Measurements from ENCODE around the gene STAB1.

STAB1 gene

DNA sequence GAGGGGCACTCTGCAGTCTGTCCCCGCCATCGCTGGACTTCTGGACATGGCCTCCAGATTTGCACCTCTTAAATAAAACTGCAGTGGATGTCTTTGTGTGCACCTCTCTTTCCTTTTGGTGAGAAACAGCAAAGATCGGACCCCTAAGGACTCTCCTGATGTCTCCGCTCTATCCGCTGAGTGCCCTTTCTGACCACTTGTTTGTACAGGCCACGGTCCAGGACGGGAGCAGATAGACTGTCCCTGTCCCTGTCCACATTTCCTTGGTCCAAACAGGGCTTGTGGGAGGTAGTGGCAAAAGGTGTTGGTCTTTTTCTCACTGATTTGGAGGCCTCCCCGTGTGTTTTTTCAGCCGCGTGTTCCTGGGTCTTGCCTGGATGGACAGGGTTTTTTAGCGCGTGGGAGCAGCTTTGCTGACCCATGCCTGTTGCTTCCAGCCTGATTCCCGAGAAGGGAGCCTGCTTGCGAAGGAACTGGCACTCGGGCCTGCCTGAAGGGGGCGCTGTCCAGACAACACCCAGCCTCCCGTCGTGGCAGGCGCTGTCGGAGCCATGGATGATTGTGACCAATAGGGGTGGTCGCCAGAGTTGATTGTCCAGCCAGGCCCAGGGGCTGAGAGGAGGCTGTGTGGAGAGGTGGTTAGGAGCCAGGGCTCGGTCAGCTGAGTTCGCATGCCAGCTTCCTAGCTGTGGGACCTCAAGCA, 13.2 kb upstream of the STAB1 start:
- H3K27ac ChIP-seq (ENCODE audit: insufficient read depth in 1 of 2, low read depth in 1 of 2, low read length in 2 of 2, poor library complexity in 1 of 2, severe bottlenecking in 2 of 2) = no peak overlapping the region
- CTCF ChIA-PET = interaction anchor here (0.6 to 2.1 kb wide), 5 partner anchors 9 to 29 kb away, joined by 3 to 14 read pairs (median 5); no protein-coding TSS in a partner anchor
- H3K4me1 ChIP-seq (ENCODE audit: control extremely low read depth in 1 of 4, control insufficient read depth in 4 of 4, insufficient read depth in 4 of 4, low read length in 3 of 4) = peaks cover 0 to 10% (median 0%) of the 10 kb centered on the region in 4 experiments
- peaks cover 15 to 94% (median 64%) of the 10 kb centered on the region in 4 experiments for H3K36me3 ChIP-seq (ENCODE audit: control insufficient read depth in 4 of 4, insufficient read depth in 4 of 4, low read length in 3 of 4)
- no peak overlapping the region for H3K4me3 ChIP-seq (ENCODE audit: control insufficient read depth in 1 of 7, extremely low read depth in 1 of 7, insufficient read depth in 4 of 7, low read depth in 2 of 7, low read length in 6 of 7)
- POLR2A ChIA-PET = no interaction called here
- no peaks in the 10 kb centered on the region for H3K27me3 ChIP-seq (replicated peaks in 2 of 5; ENCODE audit: control insufficient read depth in 4 of 5, insufficient read depth in 5 of 5, low read length in 4 of 5)
- H3K9me3 ChIP-seq (ENCODE audit: control extremely low read depth in 1 of 5, control insufficient read depth in 4 of 5, insufficient read depth in 2 of 5, low read depth in 1 of 5, low read length in 4 of 5) = no peaks in the 10 kb centered on the region
- WGBS (ENCODE audit: insufficient coverage) = 98% methylated on average over 20 of the region's 23 CpGs
- DNase-seq = peak in 1 of 3 donors; percentile 15

DNA sequence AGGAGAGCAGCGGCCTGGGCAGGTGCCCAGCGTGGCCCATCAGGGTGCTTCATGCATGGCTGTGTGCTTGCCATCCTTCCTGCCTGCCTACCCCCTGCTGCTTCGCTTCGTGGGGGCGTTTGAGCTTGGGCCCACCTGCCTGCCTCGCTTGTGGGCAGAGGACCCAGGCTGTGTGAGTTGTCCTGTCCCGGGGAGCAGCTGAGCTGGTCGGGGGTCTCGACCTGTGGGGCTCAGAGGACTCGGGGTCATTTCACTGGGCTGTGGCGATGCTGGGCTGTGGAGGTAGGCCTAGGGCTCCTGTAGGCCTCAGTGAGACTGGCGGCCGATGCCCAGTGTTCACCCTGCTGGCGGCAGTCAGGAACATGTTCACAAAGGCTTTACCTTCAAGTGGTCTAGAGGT, 12.1 kb upstream of the STAB1 start:
- Histone ChIP-seq H3K9me3 (ENCODE audit: control extremely low read depth in 1 of 5, control insufficient read depth in 4 of 5, insufficient read depth in 2 of 5, low read depth in 1 of 5, low read length in 4 of 5) (no peaks in the 10 kb centered on the region), H3K4me3 (ENCODE audit: control insufficient read depth in 1 of 7, extremely low read depth in 1 of 7, insufficient read depth in 4 of 7, low read depth in 2 of 7, low read length in 6 of 7) (no peak overlapping the region), H3K4me1 (ENCODE audit: control extremely low read depth in 1 of 4, control insufficient read depth in 4 of 4, insufficient read depth in 4 of 4, low read length in 3 of 4) (peaks cover 0 to 6% (median 0%) of the 10 kb centered on the region in 4 experiments), H3K27me3 (replicated peaks in 2 of 5; ENCODE audit: control insufficient read depth in 4 of 5, insufficient read depth in 5 of 5, low read length in 4 of 5) (no peaks in the 10 kb centered on the region), H3K36me3 (ENCODE audit: control insufficient read depth in 4 of 4, insufficient read depth in 4 of 4, low read length in 3 of 4) (peaks cover 14 to 94% (median 60%) of the 10 kb centered on the region in 4 experiments), H3K27ac (ENCODE audit: insufficient read depth in 1 of 2, low read depth in 1 of 2, low read length in 2 of 2, poor library complexity in 1 of 2, severe bottlenecking in 2 of 2) (no peak overlapping the region)
- CTCF ChIA-PET = interaction anchor here (1.0 to 2.1 kb wide), 4 partner anchors 8 to 28 kb away, joined by 4 to 14 read pairs (median 6); no protein-coding TSS in a partner anchor
- 91% methylated on average over 13 of the region's 14 CpGs for WGBS (ENCODE audit: insufficient coverage)
- DNase-seq = no peak
- POLR2A ChIA-PET = no interaction called here

DNA sequence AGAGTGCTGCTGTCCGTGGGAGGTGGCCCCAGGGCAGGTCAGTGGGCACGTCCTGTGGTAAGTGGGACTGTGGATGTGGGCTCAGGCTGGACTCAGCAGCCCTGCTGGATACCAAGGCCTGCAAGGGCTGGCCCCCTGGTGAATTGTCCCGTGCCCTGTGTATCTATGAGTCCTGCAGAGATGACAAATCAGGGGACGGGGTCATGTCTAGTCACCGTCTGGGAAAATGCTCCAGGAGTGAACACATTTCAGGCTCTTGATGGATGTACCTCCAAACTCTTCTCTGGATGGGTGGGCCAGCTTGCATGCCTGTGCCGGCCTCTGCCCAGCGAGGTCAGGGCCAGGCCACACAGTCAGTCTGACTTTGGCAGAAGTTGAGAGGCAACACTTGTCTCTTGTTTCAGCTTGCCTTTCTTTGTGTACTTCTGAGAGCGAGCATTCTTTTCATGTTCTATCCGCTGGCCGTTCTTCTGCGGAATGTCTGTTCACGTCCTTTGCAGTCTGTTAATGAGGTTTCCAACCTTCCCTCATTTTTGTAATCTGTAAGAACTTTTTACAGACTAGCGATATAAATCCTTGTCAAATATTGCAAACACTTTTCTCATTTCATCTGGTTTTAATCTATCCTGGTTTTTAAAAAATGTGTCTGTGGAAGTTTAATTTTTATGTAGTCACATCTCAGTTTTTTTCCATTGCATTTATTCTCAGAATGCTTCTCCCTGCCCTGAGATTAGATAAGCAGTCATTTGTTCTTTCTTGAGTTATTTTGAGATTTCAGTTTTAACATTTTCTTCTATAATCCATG, 11.4 kb upstream of the STAB1 start:
- no peak for DNase-seq
- peaks cover 0 to 6% (median 0%) of the 10 kb centered on the region in 4 experiments for H3K4me1 ChIP-seq (ENCODE audit: control extremely low read depth in 1 of 4, control insufficient read depth in 4 of 4, insufficient read depth in 4 of 4, low read length in 3 of 4)
- CTCF ChIA-PET = interaction anchor here (1.6 to 2.1 kb wide), 3 partner anchors 8 to 15 kb away, joined by 5 to 14 read pairs (median 7); no protein-coding TSS in a partner anchor
- H3K27ac ChIP-seq (ENCODE audit: insufficient read depth in 1 of 2, low read depth in 1 of 2, low read length in 2 of 2, poor library complexity in 1 of 2, severe bottlenecking in 2 of 2) = no peak overlapping the region
- over 99% methylated on average over 12 of the region's 13 CpGs for WGBS (ENCODE audit: insufficient coverage)
- H3K36me3 ChIP-seq (ENCODE audit: control insufficient read depth in 4 of 4, insufficient read depth in 4 of 4, low read length in 3 of 4) = peaks cover 13 to 93% (median 58%) of the 10 kb centered on the region in 4 experiments
- POLR2A ChIA-PET = no interaction called here
- H3K27me3 ChIP-seq (replicated peaks in 2 of 5; ENCODE audit: control insufficient read depth in 4 of 5, insufficient read depth in 5 of 5, low read length in 4 of 5) = no peaks in the 10 kb centered on the region
- H3K4me3 ChIP-seq (ENCODE audit: control insufficient read depth in 1 of 7, extremely low read depth in 1 of 7, insufficient read depth in 4 of 7, low read depth in 2 of 7, low read length in 6 of 7) = no peak overlapping the region
- no peaks in the 10 kb centered on the region for H3K9me3 ChIP-seq (ENCODE audit: control extremely low read depth in 1 of 5, control insufficient read depth in 4 of 5, insufficient read depth in 2 of 5, low read depth in 1 of 5, low read length in 4 of 5)

DNA sequence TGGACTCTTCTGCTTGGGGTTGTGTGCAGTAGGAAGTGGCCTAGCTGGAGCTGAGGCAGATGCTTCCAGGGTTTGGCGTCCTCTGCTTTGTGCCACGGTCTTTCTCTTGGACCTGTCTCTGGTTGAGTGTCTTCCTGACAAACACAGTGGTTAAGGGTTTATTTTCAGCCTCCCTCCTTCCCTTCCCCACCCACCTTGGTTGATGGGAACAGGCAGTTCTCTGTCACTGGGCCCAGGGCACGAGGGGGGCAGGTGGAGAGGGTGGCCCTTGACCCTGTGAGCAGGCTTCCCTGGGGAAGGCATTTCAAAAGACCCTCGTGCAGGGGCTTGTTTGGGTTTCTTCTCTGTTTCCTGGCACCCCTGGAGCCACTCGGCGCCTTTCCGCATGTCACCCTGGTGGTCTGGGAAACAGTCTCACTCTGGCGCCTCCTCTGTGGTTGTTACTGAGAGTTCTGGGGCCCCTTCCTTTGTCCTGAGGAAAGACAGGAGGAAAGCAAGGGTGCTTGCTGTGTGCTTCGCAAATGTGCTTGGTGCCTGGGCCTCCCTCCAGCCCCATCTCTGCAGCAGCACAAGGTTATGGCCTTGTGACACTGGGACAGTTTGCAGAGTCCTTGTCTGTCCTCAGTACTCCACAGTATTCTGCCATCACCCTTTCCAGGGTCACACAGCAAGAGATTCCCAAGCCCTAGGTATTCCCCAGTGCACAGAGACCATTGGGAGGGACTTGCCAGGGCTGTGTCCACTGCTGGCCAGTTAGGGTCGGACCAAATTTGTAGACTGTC, 10.3 kb upstream of the STAB1 start:
- H3K27me3 ChIP-seq (replicated peaks in 2 of 5; ENCODE audit: control insufficient read depth in 4 of 5, insufficient read depth in 5 of 5, low read length in 4 of 5) = no peaks in the 10 kb centered on the region
- ChIA-PET POLR2A (no interaction called here), CTCF (no interaction called here)
- WGBS (ENCODE audit: insufficient coverage) = 91% methylated on average over 7 of the region's 10 CpGs
- H3K4me1 ChIP-seq (ENCODE audit: control extremely low read depth in 1 of 4, control insufficient read depth in 4 of 4, insufficient read depth in 4 of 4, low read length in 3 of 4) = peaks cover 0 to 15% (median 5%) of the 10 kb centered on the region in 4 experiments
- H3K27ac ChIP-seq (ENCODE audit: insufficient read depth in 1 of 2, low read depth in 1 of 2, low read length in 2 of 2, poor library complexity in 1 of 2, severe bottlenecking in 2 of 2) = no peak overlapping the region
- no peak for DNase-seq
- H3K4me3 ChIP-seq (ENCODE audit: control insufficient read depth in 1 of 7, extremely low read depth in 1 of 7, insufficient read depth in 4 of 7, low read depth in 2 of 7, low read length in 6 of 7) = no peak overlapping the region
- H3K36me3 ChIP-seq (ENCODE audit: control insufficient read depth in 4 of 4, insufficient read depth in 4 of 4, low read length in 3 of 4) = peaks cover 10 to 92% (median 60%) of the 10 kb centered on the region in 4 experiments
- H3K9me3 ChIP-seq (ENCODE audit: control extremely low read depth in 1 of 5, control insufficient read depth in 4 of 5, insufficient read depth in 2 of 5, low read depth in 1 of 5, low read length in 4 of 5) = no peaks in the 10 kb centered on the region

DNA sequence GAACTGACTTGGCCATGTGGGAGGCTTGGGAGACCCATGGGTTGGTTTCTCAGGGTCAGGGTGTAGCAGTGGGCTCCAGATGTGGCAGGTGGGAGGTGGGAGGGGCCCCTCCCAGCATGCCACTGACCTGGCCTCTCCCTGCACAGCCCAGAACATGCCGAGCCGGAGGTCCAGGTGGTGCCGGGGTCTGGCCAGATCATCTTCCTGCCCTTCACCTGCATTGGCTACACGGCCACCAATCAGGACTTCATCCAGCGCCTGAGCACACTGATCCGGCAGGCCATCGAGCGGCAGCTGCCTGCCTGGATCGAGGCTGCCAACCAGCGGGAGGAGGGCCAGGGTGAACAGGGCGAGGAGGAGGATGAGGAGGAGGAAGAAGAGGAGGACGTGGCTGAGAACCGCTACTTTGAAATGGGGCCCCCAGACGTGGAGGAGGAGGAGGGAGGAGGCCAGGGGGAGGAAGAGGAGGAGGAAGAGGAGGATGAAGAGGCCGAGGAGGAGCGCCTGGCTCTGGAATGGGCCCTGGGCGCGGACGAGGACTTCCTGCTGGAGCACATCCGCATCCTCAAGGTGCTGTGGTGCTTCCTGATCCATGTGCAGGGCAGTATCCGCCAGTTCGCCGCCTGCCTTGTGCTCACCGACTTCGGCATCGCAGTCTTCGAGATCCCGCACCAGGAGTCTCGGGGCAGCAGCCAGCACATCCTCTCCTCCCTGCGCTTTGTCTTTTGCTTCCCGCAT, 7.9 kb upstream of the STAB1 start:
- Histone ChIP-seq H3K27ac (ENCODE audit: insufficient read depth in 1 of 2, low read depth in 1 of 2, low read length in 2 of 2, poor library complexity in 1 of 2, severe bottlenecking in 2 of 2) (no peak overlapping the region), H3K9me3 (ENCODE audit: control extremely low read depth in 1 of 5, control insufficient read depth in 4 of 5, insufficient read depth in 2 of 5, low read depth in 1 of 5, low read length in 4 of 5) (no peaks in the 10 kb centered on the region), H3K36me3 (ENCODE audit: control insufficient read depth in 4 of 4, insufficient read depth in 4 of 4, low read length in 3 of 4) (peaks cover 10 to 83% (median 53%) of the 10 kb centered on the region in 4 experiments), H3K4me3 (ENCODE audit: control insufficient read depth in 1 of 7, extremely low read depth in 1 of 7, insufficient read depth in 4 of 7, low read depth in 2 of 7, low read length in 6 of 7) (no peak overlapping the region), H3K27me3 (replicated peaks in 2 of 5; ENCODE audit: control insufficient read depth in 4 of 5, insufficient read depth in 5 of 5, low read length in 4 of 5) (no peaks in the 10 kb centered on the region), H3K4me1 (ENCODE audit: control extremely low read depth in 1 of 4, control insufficient read depth in 4 of 4, insufficient read depth in 4 of 4, low read length in 3 of 4) (peaks cover 0 to 38% (median 28%) of the 10 kb centered on the region in 4 experiments)
- ChIA-PET POLR2A (no interaction called here), CTCF (interaction anchor here (1.0 to 6.1 kb wide), 4 partner anchors 15 to 62 kb away, joined by 3 to 65 read pairs (median 3); no protein-coding TSS in a partner anchor)
- DNase-seq = no peak
- 95% methylated on average over 29 of the region's 31 CpGs for WGBS (ENCODE audit: insufficient coverage)

DNA sequence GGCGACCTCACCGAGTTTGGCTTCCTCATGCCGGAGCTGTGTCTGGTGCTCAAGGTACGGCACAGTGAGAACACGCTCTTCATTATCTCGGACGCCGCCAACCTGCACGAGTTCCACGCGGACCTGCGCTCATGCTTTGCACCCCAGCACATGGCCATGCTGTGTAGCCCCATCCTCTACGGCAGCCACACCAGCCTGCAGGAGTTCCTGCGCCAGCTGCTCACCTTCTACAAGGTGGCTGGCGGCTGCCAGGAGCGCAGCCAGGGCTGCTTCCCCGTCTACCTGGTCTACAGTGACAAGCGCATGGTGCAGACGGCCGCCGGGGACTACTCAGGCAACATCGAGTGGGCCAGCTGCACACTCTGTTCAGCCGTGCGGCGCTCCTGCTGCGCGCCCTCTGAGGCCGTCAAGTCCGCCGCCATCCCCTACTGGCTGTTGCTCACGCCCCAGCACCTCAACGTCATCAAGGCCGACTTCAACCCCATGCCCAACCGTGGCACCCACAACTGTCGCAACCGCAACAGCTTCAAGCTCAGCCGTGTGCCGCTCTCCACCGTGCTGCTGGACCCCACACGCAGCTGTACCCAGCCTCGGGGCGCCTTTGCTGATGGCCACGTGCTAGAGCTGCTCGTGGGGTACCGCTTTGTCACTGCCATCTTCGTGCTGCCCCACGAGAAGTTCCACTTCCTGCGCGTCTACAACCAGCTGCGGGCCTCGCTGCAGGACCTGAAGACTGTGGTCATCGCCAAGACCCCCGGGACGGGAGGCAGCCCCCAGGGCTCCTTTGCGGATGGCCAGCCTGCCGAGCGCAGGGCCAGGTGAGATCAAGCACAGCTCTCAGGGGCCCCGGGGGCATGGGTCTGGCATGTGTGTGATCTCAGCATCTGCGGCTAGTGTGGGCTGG, 7.1 kb upstream of the STAB1 start:
- no peaks in the 10 kb centered on the region for H3K9me3 ChIP-seq (ENCODE audit: control extremely low read depth in 1 of 5, control insufficient read depth in 4 of 5, insufficient read depth in 2 of 5, low read depth in 1 of 5, low read length in 4 of 5)
- CTCF ChIA-PET = interaction anchor here (1.4 to 6.1 kb wide), 2 partner anchors 11 to 16 kb away, joined by 5 to 65 read pairs; no protein-coding TSS in a partner anchor
- 98% methylated on average over 53 of the region's 59 CpGs for WGBS (ENCODE audit: insufficient coverage)
- POLR2A ChIA-PET = no interaction called here
- no peak overlapping the region for H3K4me3 ChIP-seq (ENCODE audit: control insufficient read depth in 1 of 7, extremely low read depth in 1 of 7, insufficient read depth in 4 of 7, low read depth in 2 of 7, low read length in 6 of 7)
- H3K36me3 ChIP-seq (ENCODE audit: control insufficient read depth in 4 of 4, insufficient read depth in 4 of 4, low read length in 3 of 4) = peaks cover 13 to 82% (median 52%) of the 10 kb centered on the region in 4 experiments
- H3K4me1 ChIP-seq (ENCODE audit: control extremely low read depth in 1 of 4, control insufficient read depth in 4 of 4, insufficient read depth in 4 of 4, low read length in 3 of 4) = peaks cover 0 to 46% (median 29%) of the 10 kb centered on the region in 4 experiments
- no peaks in the 10 kb centered on the region for H3K27me3 ChIP-seq (replicated peaks in 2 of 5; ENCODE audit: control insufficient read depth in 4 of 5, insufficient read depth in 5 of 5, low read length in 4 of 5)
- no peak overlapping the region for H3K27ac ChIP-seq (ENCODE audit: insufficient read depth in 1 of 2, low read depth in 1 of 2, low read length in 2 of 2, poor library complexity in 1 of 2, severe bottlenecking in 2 of 2)
- no peak for DNase-seq
